ENCODE measurements around the gene SCMH1.

DNA sequence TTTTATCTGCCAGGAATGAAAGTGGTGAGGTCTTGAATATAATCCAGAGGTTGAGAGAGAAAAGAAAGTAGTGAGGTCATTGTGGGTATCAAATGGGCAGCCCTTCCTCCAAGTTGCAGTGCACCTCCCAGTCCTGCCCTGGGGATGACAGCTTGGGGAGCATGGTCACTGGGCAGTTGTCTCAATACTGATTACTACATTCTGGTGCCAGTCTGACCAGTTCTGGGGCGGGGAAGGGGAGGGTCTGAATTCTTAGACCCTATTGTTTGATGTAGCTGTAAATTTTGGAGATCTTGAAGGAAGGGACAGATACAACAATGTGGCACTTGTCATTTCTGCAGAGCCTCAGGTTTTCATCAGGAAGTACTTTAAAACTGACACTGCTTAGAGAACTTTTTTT lies 231.8 kb downstream of the SCMH1 start:
- TF ChIP-seq, protein P1, sequence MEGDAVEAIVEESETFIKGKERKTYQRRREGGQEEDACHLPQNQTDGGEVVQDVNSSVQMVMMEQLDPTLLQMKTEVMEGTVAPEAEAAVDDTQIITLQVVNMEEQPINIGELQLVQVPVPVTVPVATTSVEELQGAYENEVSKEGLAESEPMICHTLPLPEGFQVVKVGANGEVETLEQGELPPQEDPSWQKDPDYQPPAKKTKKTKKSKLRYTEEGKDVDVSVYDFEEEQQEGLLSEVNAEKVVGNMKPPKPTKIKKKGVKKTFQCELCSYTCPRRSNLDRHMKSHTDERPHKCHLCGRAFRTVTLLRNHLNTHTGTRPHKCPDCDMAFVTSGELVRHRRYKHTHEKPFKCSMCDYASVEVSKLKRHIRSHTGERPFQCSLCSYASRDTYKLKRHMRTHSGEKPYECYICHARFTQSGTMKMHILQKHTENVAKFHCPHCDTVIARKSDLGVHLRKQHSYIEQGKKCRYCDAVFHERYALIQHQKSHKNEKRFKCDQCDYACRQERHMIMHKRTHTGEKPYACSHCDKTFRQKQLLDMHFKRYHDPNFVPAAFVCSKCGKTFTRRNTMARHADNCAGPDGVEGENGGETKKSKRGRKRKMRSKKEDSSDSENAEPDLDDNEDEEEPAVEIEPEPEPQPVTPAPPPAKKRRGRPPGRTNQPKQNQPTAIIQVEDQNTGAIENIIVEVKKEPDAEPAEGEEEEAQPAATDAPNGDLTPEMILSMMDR (IDR thresholded peaks at IDR 0.05 in 8 of 11, conservative IDR thresholded peaks at IDR 0.05 in 3 of 11), result no peak
- TF ChIP-seq POLR2A (IDR thresholded peaks at IDR 0.05) (no peak), POLR2AphosphoS5 (IDR thresholded peaks at IDR 0.05) (no peak)

Measured in spleen (tissue), 7 donors.